ENCODE measurements around the gene TAS2R40. TPM values are rescaled to one million over a fixed set of nuclear protein-coding genes. Genes with fewer than 3 reads are reported as not detected.
"Not testable (repeated sequence)": the region's sequence is repeated elsewhere in the genome, so short reads cannot be mapped to it uniquely, and the experiment has no call there.

The TAS2R40 gene
- total and polyA plus RNA-seq, 8 donors, result not detected

DNA sequence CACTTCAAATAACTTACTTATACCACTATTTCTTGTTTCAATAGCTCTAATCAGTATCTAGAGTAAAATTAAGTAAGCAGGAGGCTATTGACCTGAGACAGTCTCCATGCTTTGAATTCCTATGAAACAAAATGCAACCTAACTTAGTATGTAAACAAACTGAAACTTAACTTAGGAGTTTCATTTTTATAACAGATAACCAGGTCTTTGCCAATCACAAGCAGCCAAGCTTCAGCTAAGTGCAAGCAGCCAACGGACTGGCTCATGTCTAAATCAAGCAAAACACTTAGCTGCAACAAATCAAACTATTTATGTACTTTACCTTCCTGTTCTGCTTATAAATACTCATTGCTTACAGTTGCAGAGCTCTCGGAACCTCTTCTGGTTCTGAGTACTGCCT, 37.0 kb downstream of the TAS2R40 start:
- Histone ChIP-seq H3K36me3 (no peaks in the 10 kb centered on the region), H3K27ac (peak overlapping the region in 2 of 5 donors; percentile 40 to 52), H3K9me3 (no peaks in the 10 kb centered on the region), H3K4me3 (no peak overlapping the region), H3K4me1 (peaks cover 0 to 31% (median 12%) of the 10 kb centered on the region in 4 donors), H3K27me3 (no peaks in the 10 kb centered on the region)
- no peak for DNase-seq
- 6 to 20% (median 12%) methylated on average over 2 of the region's 2 CpGs for WGBS, 5 donors
- intact Hi-C loops (cut with DNase I; ENCODE audit: low total_unique reads), result no loop called here
- TF ChIP-seq POLR2AphosphoS5 (IDR thresholded peaks at IDR 0.05), result peak in 1 of 3 donors; percentile 10
- TF ChIP-seq, protein P1, sequence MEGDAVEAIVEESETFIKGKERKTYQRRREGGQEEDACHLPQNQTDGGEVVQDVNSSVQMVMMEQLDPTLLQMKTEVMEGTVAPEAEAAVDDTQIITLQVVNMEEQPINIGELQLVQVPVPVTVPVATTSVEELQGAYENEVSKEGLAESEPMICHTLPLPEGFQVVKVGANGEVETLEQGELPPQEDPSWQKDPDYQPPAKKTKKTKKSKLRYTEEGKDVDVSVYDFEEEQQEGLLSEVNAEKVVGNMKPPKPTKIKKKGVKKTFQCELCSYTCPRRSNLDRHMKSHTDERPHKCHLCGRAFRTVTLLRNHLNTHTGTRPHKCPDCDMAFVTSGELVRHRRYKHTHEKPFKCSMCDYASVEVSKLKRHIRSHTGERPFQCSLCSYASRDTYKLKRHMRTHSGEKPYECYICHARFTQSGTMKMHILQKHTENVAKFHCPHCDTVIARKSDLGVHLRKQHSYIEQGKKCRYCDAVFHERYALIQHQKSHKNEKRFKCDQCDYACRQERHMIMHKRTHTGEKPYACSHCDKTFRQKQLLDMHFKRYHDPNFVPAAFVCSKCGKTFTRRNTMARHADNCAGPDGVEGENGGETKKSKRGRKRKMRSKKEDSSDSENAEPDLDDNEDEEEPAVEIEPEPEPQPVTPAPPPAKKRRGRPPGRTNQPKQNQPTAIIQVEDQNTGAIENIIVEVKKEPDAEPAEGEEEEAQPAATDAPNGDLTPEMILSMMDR (IDR thresholded peaks at IDR 0.05), result no peak

DNA sequence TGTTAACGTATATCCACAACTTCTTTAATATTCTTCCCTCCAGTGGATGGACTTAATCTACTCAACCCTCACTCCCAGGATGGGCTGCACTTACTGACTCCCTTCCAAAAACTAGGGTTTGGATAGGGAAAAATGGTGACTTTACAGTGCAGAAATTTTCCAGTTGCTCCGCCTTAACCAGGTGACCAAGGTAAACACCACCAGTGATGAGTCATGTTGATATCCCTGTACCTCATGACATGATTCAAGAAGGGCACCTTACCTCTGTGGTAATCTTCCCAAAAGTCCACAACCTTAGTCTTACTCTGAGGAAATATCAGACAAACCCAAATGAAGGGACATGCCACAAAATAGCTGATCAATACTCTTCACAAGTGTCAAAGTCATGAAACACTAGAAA, 37.9 kb downstream of the TAS2R40 start:
- H3K4me3 ChIP-seq, result no peak overlapping the region
- intact Hi-C loops (cut with DNase I; ENCODE audit: low total_unique reads), result no loop called here
- no peaks in the 10 kb centered on the region for H3K27me3 ChIP-seq
- H3K4me1 ChIP-seq, result peaks cover 8 to 39% (median 21%) of the 10 kb centered on the region in 4 donors
- H3K27ac ChIP-seq, result no peak overlapping the region
- TF ChIP-seq, protein P1 (IDR thresholded peaks at IDR 0.05), result no peak
- TF ChIP-seq POLR2AphosphoS5 (IDR thresholded peaks at IDR 0.05) (no peak), EP300 (IDR thresholded peaks at IDR 0.05) (no peak), POLR2A (IDR thresholded peaks at IDR 0.05) (no peak)
- peaks cover 0 to under 1% (median 0%) of the 10 kb centered on the region in 4 donors for H3K36me3 ChIP-seq
- DNase-seq, result no peak
- H3K9me3 ChIP-seq, result no peaks in the 10 kb centered on the region
- 70 to 89% (median 85%) methylated on average over 2 of the region's 2 CpGs for WGBS, 5 donors

DNA sequence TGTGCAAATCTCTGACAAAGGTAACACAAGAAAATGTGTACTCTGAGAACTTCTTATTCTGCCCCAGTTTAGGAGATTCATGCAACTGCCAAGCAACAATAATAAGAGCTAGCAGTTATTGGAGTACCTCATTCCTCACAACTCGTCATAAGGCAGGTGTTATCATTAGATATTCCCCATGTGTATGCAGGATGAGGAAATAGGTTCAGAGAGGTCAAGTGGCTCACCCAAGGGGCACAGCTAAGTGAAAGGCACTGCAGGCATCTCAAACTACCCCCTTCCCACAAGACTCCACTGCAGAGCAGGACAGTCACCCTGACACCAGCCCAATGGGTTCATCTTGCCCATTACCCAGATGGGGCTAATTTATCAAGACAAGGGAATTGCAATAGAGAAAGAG, 40.1 kb downstream of the TAS2R40 start:
- intact Hi-C loops (cut with DNase I; ENCODE audit: low total_unique reads), result no loop called here
- TF ChIP-seq, protein P1 (IDR thresholded peaks at IDR 0.05), result no peak
- TF ChIP-seq EP300 (IDR thresholded peaks at IDR 0.05), result no peak
- no peak for TF ChIP-seq POLR2A (IDR thresholded peaks at IDR 0.05)
- no peak for TF ChIP-seq POLR2AphosphoS5 (IDR thresholded peaks at IDR 0.05)

GRCh38 chr7:143263266-143264195, 41.7 kb downstream of the TAS2R40 start, which contains the start of gene GSTK1:
Gene GSTK1, plus strand, starts transcription at chr7:143263441. Its CDS starts 73 bp downstream, at chr7:143263514.
- peaks cover 19 to 33% (median 22%) of the 10 kb centered on the region in 4 donors for H3K36me3 ChIP-seq
- DNase-seq, result peak; percentile 85 to 93

More for the DNA sequence above, 40.1 kb downstream of the TAS2R40 start:
- Histone ChIP-seq H3K27ac (no peak overlapping the region), H3K36me3 (peaks cover 3 to 17% (median 6%) of the 10 kb centered on the region in 4 donors), H3K27me3 (no peaks in the 10 kb centered on the region), H3K9me3 (no peaks in the 10 kb centered on the region), H3K4me1 (peaks cover 13 to 40% (median 29%) of the 10 kb centered on the region in 4 donors), H3K4me3 (no peak overlapping the region)
- no peak for DNase-seq
- 77 to 89% (median 83%) methylated on average over 1 of the region's 1 CpG for WGBS, 5 donors

DNA sequence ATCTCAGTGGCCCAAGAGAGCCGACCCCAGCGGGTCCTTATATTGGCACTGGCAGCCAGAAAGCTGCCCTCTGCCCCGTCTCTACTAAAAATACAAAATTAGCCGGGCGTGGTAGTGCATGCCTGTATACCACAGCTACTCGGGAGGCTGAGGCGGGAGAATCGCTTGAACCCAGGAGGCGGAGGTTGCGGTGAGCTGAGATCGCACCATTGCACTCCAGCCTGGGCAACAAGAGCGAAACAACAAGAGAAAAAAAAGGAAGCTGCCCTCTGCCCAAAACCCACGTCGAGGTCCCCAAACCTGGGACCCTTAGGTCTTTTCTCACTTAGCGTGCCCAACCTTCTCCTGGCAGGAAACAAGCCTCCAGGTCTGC, 42.3 kb downstream of the TAS2R40 start:
- intact Hi-C loops (cut with DNase I; ENCODE audit: low total_unique reads), result not testable (repeated sequence)

More at GRCh38 chr7:143263266-143264195, 41.7 kb downstream of the TAS2R40 start, which contains the start of gene GSTK1:
- no peaks in the 10 kb centered on the region for H3K27me3 ChIP-seq
- H3K27ac ChIP-seq, result peak within 1 kb of the TSS; percentile 89 to 95 (median 93)
- intact Hi-C loops (cut with DNase I; ENCODE audit: low total_unique reads), result no loop called here
- peak within 1 kb of the TSS; percentile 79 to 88 (median 81) for H3K4me3 ChIP-seq
- TF ChIP-seq POLR2A (IDR thresholded peaks at IDR 0.05) (peak in 2 of 4 donors; percentile 15 to 56), POLR2AphosphoS5 (IDR thresholded peaks at IDR 0.05) (peak in 2 of 3 donors; percentile 81 to 88), EP300 (IDR thresholded peaks at IDR 0.05) (no peak)
- TF ChIP-seq, protein P1 (IDR thresholded peaks at IDR 0.05), result no peak
- H3K4me1 ChIP-seq, result peaks cover 13 to 37% (median 28%) of the 10 kb centered on the region in 4 donors
- WGBS, 5 donors, result 0 to 2% (median 1%) methylated on average over 30 to 48 of the region's 48 CpGs
- H3K9me3 ChIP-seq, result no peaks in the 10 kb centered on the region

More for the DNA sequence above, 42.3 kb downstream of the TAS2R40 start:
- Histone ChIP-seq H3K27ac (peak overlapping the region; percentile 89 to 95 (median 93)), H3K4me1 (peaks cover 13 to 30% (median 25%) of the 10 kb centered on the region in 4 donors), H3K4me3 (peak overlapping the region; percentile 79 to 88 (median 81)), H3K36me3 (peaks cover 22 to 40% (median 29%) of the 10 kb centered on the region in 4 donors)
- not testable (repeated sequence) for H3K27me3 ChIP-seq, DNase-seq, H3K9me3 ChIP-seq
- WGBS, 5 donors, result 43 to 58% (median 45%) methylated on average over 14 to 15 of the region's 15 CpGs

Data from stomach (tissue), 9 donors.